ENCODE data around the gene SLC40A1.

Gene SLC40A1

DNA sequence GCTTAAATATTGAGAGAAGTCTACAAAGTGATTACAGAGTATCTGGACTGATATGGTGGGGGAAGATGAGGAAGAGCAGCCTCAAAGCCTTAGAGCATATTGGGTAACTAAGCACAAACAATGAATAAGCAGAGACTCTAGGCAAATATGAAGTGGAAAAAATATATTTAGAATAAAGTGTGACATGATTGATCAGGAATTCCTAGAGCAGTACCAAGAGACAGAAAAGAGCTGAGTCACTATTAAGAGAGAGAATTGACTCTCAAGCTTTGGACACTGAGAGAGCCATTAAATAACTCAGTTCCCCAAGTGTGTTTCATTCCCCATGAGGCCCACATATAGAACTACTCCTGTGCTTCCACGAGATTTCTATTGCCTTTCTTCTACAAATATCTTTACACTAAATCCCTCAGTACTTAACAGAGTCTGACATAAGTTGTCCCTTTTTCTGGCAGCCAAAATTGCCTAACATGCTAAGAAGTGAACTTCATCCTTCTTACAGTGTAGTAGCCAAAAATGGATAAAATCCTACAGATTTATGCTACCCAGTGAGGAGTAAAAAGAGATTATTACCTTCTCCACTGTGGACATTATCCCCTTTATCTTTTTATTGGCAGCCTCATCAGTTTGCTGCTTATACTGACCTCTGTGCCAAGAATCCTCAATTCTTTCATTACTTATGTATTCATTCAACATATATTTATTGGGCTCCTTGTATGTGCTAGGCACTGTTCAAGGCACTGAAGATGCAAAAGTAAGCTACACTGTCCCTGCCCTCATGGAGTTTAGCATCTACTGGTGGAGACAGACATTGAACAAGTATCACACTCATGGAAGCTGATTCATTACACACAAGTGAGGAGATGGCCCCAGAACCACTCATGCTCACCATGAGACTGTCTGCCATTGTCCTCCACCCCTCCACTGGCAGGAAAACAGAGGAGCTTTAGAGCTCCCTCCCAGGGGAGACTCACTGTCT lies 45.4 kb downstream of the SLC40A1 start:
- no peak for DNase-seq

DNA sequence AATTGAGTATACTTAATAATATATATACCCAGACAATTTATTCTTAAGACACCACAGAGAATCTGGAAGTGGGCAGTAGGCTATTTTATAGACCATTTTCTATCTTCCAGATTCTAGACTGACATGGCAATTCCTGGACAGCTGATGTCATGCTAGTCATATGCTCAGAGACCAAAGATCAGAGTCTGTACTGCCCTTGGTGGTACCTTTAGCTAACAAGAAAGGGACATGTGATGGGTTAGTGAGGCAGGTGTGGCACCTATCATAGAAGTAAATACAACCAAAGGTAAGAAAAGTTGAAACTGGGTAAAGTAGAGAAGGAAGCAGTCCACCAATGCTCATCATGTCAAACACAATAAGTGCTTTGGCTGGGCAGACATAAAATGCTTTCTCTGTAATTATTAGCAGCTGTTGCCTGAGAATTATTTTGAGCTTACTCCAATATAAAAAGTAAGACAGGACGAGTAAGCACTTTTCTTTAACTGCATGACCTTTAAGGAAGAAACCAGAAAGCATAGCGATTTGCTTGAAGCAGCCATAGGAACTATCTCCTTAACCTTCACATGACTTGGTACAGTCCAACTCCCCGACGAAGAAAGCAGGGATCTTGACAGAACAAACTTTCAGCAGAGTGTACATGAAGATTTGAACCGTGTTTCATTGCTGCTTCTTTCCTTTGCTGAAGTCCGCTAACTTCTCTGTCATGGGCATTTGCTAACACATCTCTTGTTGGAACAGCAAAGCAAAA lies 47.1 kb downstream of the SLC40A1 start:
- DNase-seq, result no peak

DNA sequence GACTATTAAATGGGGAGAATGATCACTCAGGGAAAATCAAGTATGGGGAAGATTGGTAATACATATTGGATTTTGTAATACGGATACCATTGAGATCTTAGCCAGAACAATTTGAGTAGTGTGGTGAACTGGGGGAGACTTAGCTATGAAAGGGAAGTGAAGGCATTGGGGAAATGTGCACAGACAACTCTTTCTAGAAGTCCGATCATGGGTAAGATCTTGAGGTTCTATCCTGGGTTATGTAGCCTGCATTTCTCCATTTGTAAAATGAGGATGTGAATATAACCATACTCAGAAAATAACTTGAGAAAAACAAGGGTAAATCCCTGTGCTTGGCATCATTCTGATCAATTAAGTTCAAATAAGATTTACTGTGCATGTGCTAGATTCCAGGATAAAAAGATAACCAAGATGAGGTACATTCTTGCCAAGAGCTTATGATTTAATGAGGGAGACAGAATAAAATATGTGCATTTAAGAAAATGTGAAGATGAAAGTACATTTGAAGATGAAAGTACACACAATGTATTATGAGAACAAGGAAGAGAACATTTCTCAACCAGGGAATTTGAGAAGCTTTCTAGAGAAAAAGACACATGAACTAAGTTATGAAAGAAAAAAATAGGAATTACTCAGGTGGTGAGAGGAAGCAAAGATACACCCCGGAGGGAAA lies 49.5 kb downstream of the SLC40A1 start:
- no peak for DNase-seq

DNA sequence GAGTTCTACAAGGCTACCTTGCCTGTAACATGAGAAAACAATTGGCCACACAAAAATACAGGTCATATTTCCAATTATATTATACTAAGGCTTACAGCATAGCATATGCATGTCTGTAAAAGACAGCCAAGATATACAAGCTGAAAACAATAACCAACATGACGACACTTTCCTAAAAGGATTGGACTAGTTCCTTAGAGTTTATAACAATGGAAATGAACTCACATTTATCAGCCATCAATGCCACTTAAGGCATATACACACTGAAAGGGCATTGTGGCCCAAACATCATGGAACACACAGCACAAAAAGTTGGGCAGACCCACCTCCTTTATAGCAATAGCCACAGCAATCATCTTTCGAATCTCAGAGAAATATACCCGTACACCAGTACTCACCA lies 52.0 kb downstream of the SLC40A1 start:
- no peak for DNase-seq

DNA sequence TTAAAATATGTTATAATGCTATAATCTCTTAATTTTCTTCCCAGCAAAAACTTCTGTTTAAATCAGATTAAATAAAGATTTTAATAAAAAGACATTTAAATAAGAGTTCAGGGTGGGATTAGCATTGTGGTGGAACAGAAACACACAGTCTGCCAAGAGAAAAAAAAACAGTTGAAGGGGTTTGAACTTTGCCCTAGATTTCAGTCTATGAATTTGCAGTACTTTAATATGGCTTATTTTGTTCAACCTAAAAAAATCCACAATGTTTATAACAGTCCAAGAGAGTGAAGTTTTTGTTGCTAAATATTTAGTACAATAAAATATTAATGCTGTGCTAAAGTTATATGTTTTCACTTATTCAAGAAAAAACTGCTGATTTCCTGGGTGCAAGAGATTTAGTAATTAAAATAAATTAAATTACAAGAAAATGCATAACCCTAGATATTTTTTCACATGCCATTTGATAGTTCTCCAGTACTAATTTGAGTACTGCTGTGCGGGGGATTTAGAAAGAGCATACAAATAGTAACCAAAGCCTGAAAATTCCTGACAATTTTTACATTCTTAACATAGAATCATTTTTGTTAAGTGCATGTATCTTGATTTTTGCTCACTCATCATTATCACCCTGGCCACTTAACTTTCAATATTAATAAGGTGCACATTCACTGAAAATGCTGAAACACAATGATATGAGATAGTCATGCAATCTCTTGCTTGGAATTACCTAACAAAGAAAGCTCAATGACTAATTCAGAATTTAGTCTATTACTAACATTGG lies 52.6 kb downstream of the SLC40A1 start:
- DNase-seq, result no peak

DNA sequence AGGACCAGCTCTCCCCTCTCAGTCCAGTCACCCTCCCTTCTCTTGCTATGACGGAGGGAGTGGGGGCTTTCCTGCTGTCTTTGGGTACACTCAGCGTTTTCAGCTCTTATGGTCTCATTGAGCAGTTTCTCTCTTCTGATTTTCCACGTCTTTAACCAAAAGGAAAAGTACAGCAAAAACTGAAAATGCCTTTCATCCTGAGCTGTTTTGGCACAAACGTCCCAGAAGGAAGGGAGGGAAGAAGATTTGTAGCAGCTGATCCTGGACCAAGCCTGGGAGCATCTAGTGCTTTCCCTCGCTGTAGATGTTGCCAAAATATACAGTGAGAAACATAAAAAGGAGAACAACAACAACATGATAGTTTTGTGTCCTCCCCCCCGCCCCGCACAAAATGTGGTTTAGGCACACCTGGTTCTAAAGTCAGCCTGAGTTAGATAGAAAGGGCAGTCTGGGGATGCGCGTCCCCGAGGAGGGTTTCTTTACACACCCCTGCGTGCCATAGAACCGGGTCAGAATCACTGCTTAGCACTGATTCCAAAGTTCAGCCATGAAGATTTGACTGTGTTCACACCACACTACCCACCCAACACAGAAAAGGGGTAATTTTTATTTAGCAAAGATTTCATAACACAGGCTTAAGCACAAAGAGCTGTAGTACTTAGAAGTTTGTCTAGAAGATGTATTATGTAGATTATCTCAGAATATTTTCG lies 53.4 kb downstream of the SLC40A1 start:
- DNase-seq, result no peak

DNA sequence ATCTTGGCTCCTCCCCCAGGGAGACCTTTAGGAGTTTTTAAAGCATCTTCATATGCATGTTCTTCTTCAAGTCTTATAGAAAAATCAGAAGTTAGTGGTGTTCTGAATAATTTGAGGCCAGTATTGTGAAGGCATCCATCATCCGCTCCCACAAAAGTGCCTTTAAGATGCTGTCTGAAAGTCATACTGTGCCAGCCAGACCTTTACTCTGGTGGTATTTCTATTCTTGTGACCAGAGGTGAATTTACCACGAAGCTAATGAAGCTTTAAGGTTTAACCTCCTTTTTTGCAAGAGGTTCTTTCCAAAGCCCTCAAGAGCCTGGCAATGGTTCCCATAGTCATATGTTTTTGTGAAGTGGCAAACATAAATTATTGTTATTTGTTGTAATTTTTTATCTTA lies 54.3 kb downstream of the SLC40A1 start:
- DNase-seq, result no peak

DNA sequence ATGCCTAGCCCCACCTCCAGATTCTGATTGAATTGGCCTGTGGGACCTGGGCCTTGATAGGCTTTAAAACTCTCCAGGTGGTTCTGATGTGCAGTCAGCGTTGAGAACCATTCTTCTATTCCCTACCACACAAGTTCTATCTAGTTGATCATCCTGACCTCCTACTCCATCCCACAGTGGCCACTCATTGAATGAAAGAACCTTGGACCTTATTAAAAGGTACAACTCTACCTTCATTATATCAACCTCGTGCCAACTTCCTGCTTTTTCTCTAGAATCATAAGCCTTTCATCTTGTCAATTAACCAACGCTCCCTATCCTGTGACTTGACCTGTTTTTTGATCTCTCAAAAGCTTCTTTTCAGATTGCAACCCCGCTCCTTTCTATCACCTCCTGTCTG lies 55.8 kb downstream of the SLC40A1 start:
- DNase-seq, result no peak

DNA sequence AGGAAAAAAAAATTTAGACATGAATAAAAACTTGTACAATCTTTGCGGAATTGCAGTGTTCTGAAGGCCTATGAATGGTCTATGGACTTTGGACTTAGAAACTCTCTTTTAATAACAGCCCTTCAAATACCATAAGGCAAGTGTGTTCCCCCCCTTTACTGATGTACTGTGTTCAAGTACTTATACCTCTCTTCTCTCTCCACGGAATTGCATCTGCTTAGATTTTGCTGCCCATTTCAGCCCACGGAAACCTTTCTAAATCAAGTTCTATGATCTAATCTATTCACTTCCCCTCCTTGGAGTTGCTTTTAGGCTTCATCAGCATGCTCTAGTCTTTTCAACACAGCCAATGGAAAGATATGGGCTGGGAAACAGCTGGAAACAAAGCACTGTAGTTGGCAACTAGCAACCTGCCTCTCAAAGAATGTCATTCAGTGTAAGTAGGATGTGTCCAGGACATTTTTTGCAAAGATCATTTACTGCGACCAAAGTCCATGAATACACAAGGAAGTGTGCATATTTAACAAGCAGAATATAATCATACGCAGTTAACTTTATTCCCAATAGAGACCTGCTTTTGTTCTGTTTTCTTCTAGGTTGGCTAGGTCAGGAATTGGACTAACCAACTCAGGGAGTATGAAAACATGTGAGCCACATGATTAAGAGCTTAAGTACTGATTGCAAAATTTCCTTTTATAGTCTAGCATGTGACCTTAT lies 58.0 kb downstream of the SLC40A1 start:
- DNase-seq, result no peak

DNA sequence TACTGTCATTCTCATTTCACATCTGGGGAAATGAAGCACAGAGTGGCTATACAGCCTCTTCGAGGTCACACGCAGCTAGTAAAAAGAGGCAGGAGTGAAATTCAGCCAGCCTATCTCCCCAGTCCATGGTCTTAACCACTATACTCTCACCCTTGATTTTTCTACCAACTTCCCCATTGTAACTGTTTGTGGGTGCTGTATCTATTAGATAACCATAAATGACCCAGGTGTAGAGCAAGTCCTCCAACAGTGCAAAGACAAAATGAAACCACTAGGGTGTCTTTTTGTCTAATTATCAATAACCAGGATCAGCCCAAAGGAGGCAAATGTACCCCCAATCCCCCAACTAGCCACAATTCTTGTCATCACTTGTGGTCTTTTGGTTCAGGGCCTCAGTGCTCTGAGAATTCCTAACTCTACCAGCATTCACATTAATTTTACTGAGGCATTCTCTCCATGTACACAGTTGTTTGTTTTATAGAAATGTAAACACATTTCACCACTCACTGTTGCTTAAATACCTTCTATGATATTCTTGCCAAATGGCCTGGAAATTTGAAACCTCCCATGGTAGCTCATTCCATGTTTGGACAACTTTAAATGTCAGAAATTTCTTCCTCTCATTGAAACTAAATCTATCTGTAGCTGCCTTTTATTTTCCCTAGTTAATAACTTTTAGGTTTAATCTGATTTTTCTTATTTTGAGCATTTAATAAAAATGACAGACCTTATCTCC lies 58.7 kb downstream of the SLC40A1 start:
- DNase-seq, result no peak

DNA sequence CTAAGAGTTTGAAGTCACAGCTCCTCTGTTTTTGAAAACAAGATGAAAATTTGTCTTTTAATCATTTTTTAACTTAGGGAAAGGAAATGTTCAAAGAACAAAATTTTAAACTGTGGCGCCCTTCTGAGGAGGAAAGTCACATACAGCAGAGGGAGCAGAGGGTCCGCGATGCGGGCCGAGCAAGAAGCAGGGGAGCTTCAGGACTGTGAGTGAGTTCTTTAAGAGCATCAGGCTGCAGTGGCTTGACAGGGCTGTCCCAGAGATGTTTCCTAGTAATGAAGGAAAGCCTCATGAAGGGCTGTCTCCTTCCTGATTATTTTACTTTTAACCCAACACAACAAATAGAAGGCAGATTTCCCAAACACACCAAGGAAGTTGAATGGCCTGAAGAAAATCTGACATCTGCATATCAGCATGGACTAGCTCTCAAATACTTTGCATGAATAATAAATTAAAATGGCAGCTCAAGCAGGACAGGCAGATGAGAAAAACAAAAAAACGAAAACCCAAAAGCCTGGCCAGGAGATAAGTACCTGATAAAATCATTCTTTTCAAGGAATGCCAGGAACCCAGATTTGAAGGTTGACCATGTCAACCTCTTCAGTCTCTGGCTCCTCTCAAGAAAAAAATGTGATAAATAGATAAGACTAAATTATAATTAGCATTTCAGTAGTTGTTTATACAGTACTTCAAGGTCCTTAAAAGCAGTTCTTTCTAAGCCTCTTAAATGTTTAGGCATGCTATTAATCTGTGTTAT lies 60.8 kb downstream of the SLC40A1 start:
- DNase-seq, result no peak

DNA sequence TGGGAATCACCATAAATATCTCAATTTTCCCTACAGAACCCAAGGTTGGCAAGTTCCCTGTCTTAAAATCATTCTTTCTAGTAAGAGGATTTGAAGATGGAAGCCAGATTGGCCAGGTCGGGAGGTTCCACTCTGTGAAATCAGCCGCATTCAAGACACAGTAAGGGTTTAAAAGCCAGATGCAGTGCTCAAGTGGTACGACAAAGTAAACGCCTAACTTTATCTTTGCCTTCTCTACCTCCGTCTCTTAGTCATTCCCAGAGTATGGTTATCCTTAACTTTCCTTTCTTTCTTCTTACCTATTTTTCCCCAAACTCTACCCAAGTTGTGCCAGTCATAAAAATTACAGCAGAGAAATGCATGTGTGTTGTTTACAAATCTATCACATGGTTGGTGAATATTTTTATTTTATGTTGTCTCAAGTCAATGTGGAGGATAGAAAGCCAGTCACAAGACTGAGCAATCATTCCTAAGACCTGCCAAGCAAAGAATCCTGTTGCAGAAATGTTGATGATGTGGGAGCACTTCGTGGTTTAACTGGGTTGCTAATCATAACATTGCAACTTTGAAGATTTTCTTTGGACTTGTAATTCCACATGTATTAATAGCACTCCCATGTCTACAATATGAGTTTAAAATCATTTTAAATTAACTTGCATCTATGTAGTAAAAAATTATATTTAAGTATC lies 62.6 kb downstream of the SLC40A1 start:
- DNase-seq, result no peak

DNA sequence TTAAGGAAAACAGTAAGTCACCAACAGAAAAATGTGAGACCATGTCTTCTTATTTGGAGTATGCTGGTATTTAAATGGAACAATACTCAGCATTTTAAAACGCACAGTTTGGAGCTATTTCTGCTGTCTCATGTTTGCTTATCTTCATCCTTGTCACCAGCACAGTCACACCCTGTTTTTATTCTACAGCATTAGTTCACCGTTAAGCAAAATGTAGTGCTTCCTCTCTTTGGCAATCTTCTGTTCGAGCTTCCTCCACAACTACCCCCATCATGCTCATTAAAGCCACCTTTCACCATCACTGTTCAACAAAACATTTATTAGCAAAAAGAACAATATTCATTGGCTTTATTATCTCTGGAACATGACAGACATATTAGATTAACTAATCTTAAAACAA lies 64.0 kb downstream of the SLC40A1 start:
- DNase-seq, result no peak

DNA sequence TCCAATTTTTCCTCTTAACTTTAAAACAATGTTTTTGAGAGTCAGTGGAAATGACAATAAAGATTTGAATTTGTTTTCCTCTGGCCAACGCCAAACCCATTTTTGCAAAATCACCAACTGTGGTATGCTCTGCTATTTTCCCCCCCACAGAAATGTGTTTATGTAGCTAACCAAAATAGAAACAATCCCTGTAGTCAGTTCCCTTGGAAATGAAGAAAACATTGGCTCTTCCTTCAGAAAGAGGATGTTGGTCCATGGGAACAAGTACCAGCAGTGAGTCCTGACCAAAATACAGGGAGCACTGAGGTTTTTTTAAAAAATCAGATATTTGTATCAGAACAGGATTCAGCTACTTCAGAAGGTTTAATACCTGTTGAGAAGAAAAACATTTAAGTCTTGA lies 65.3 kb downstream of the SLC40A1 start:
- no peak for DNase-seq

DNA sequence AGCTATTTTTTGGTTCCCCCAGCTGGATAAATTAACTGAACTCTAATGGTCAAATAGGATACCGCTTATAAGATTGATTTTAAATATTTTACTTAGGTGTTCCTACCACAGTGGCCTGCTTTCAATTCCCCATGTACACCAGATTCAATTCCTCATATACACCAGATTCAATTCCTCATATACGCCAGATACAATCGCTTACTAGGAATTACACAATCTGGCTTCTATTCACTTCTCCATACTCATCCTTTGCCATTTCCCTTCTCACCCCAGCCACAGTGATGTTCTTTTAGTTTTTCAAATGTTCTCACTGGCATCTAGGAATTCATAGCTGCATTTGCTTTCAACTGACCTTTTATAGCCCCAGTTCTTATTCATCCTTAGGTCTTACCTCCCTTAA lies 66.5 kb downstream of the SLC40A1 start:
- DNase-seq, result no peak

DNA sequence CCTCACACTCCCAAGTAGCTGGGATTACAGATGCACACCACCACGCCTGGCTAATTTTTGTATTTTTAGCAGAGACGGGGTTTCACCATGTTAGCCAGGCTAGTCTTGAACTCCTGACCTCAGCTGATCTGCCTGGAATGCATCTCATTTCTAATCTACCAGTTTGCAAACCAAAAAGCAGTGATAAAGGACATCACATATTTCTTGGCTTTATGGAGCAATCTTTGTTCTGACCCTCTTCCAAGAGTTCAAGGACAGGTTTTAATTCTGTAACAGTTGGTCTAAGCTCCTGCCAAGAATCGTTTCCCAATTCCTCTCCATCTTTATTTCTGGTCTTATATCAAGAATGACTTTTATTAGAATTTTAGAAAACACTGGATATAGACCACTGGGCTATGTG lies 67.7 kb downstream of the SLC40A1 start:
- no peak for DNase-seq

DNA sequence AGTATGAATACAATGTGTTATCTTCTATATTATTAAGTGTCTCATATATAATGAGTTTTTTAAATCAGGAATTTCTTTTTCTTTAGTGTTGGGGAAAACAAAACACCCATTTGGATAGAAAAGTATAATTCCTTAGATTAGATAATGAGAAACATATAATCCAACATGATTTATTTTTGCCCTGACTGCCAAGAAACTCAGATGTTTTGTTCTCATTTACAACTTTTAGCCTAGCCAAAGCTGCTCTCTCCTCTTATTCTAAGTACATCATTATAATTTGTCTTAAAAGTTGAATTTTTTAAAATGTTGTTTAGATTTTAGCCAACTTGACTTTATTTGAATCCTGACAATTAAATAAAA lies 68.6 kb downstream of the SLC40A1 start:
- DNase-seq, result no peak

DNA sequence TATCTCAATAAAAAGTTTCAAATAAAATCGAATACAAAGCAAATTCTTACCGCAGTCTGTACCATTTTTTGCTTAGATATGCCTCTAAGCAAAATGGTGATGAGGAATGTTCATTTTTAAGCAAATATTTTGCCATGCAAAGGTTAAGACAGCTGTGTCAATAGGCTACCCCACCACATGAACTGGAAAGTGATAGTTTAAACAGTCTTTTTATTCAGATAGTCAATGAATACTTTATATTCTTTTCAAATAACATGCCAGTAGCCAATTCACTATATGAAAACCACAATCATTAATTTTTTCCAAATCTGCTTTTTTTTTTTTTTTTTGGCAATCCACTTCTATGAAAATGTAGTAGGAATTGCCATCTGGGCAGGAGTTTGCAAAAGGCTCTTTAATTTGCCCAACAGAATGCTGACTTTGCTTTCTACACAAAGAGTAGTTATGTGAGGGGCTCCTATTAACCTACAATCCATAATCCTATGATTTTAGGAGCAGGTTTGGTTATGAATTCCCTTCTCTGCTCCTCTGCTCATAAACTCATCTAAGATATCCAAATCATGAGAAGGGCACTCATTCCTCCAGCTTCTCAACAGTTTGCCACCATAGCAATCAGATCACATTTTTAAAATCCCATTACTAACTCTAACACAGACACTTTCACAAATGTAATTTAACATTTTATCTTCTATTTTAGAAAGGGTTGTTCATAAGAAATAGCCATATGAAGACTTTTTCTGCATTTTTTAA lies 69.2 kb downstream of the SLC40A1 start:
- no peak for DNase-seq

Data from amniotic stem cell (primary cell).